Coronary artery (tissue), 2 donors: ENCODE measurements around the gene METTL27.

Experiments
- DNase-seq: peaks from one replicate; pipeline ENCODE4 v3.0.0-alpha.2; 2017; ENCODE audit warnings: low spot score
- H3K27ac ChIP-seq, 2 donors: fragments of 200-600 bp; sonication (generic); one replicate each; pipeline ENCODE4 v1.5.1; 2016 to 2019
- H3K4me3 ChIP-seq: fragments of 200-600 bp; sonication (generic); 2 replicates; pipeline ENCODE4 v1.5.1; 2016; ENCODE audit warnings: mild to moderate bottlenecking, moderate library complexity
- CTCF ChIP-seq: fragments of 200-600 bp; sonication (generic); IDR thresholded peaks from one replicate; pipeline ENCODE4 v1.5.1; 2019; ENCODE audit warnings: antibody characterized with exemption

Gene METTL27

GRCh38 chr7:73865738-73866445, 23.6 kb upstream of the METTL27 start:
- no peak for DNase-seq
- Histone ChIP-seq H3K4me3 (no peak overlapping the region), H3K27ac (no peak overlapping the region)
- peak; percentile 43 for TF ChIP-seq CTCF

GRCh38 chr7:73864981-73865711, 22.8 kb upstream of the METTL27 start:
- Histone ChIP-seq H3K27ac (no peak overlapping the region), H3K4me3 (no peak overlapping the region)
- DNase-seq, result no peak
- no peak for TF ChIP-seq CTCF

- no peak for DNase-seq
- H3K4me3 ChIP-seq, result no peak overlapping the region
- no peak for TF ChIP-seq CTCF
- no peak overlapping the region for H3K27ac ChIP-seq
Observed at GRCh38 chr7:73861305-73861704, 19.0 kb upstream of the METTL27 start.

- Histone ChIP-seq H3K4me3 (no peak within 1 kb of the TSS), H3K27ac (no peak within 1 kb of the TSS)
- DNase-seq, result no peak
Observed at GRCh38 chr7:73860859-73861258, 18.5 kb upstream of the METTL27 start, which contains the start of gene TMEM270. Gene TMEM270 (plus strand): TSS chr7:73861159. CDS start chr7:73861195, 36 bp downstream.

GRCh38 chr7:73858807-73859206, 16.5 kb upstream of the METTL27 start:
- Histone ChIP-seq H3K4me3 (no peak overlapping the region), H3K27ac (no peak overlapping the region)
- TF ChIP-seq CTCF, result no peak
- no peak for DNase-seq

More at GRCh38 chr7:73860859-73861258, 18.5 kb upstream of the METTL27 start, which contains the start of gene TMEM270:
- no peak for TF ChIP-seq CTCF

GRCh38 chr7:73856941-73857340, 14.6 kb upstream of the METTL27 start:
- no peak for DNase-seq
- Histone ChIP-seq H3K4me3 (no peak overlapping the region), H3K27ac (no peak overlapping the region)
- no peak for TF ChIP-seq CTCF
